Colonic mucosa (tissue), 4 donors: ENCODE data around the gene TRPV3. TPM values are rescaled to one million over a fixed set of nuclear protein-coding genes. Genes with fewer than 3 reads are reported as not detected.

Experiments
- DNase-seq: peaks from one replicate; pipeline ENCODE4 v3.0.0-alpha.2; 2020
- H3K27ac ChIP-seq: fragments of 200-600 bp; one replicate; pipeline ENCODE4 v1.8.0; 2021
- H3K27me3 ChIP-seq: fragments of 200-600 bp; one replicate; pipeline ENCODE4 v1.8.0; 2021
- H3K36me3 ChIP-seq: fragments of 200-600 bp; one replicate; pipeline ENCODE4 v1.8.0; 2021
- H3K4me1 ChIP-seq: fragments of 200-600 bp; one replicate; pipeline ENCODE4 v1.8.0; 2021; ENCODE audit warnings: mild to moderate bottlenecking
- H3K4me3 ChIP-seq: fragments of 200-600 bp; one replicate; pipeline ENCODE4 v1.8.0; 2021
- H3K9ac ChIP-seq, 2 donors: one replicate each; pipeline ENCODE4 v1.7.0; 2013; ENCODE audit warnings: control low read depth in 2 of 2, low read depth in 2 of 2, low read length in 2 of 2
- H3K9me3 ChIP-seq: fragments of 200-600 bp; one replicate; pipeline ENCODE4 v1.8.0; 2021
- intact Hi-C: fragments of 100-400 bp; cut with DNase I; formaldehyde crosslinking; loops from one replicate; pipeline ENCODE4 v1.14.1; 2022
- total RNA-seq, 2 donors: library from RNA; stranded (reverse); fragmentation: NEBNext Ultra II Directional in 1 of 2; extraction: Animal tissue kit (Norgen Biotek cat#: 25700) in 1 of 2; gene quantifications; one replicate each; pipeline ENCODE4 v1.2.1, GENCODE V29; 2021
- TF ChIP-seq, protein P1 (sequence below): fragments of 200-600 bp; IDR thresholded peaks from one replicate; pipeline ENCODE4 v1.8.0; 2022; ENCODE audit warnings: antibody characterized with exemption, mild to moderate bottlenecking
- donor health status: healthy.
- donor health status: DM: no; HTN: no; CAD: no.
- donor health status: DM: no; HTN: no; CAD: no.

The TRPV3 gene
- total RNA-seq, 2 donors from 2014 or later: 2.3 to 7.4 TPM

DNA sequence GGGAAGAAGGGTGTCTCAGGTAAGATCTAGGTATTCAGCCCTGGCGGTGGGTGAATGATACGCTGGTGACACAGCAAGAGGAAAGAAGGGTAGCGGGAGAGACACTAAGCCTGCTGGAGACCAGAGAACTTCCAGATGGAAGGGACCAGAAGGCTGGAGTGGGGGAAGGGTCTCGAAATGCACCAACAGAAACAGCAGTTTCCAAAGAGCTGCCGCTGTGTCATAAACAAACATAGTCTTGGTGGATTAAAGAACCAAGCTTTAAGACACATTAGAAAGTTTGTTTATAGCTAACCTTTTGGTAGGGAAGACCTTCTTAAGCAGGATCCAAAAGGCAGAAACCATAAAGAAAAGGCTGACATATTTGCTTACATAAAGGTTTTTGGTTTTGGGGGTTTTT lies 20.9 kb downstream of the TRPV3 start:
- no peak for DNase-seq
- Histone ChIP-seq H3K9me3 (no peaks in the 10 kb centered on the region), H3K36me3 (no peaks in the 10 kb centered on the region), H3K4me3 (no peak overlapping the region), H3K4me1 (no peaks in the 10 kb centered on the region), H3K27ac (no peak overlapping the region), H3K27me3 (no peaks in the 10 kb centered on the region), H3K9ac (no peak overlapping the region)
- TF ChIP-seq, protein P1, sequence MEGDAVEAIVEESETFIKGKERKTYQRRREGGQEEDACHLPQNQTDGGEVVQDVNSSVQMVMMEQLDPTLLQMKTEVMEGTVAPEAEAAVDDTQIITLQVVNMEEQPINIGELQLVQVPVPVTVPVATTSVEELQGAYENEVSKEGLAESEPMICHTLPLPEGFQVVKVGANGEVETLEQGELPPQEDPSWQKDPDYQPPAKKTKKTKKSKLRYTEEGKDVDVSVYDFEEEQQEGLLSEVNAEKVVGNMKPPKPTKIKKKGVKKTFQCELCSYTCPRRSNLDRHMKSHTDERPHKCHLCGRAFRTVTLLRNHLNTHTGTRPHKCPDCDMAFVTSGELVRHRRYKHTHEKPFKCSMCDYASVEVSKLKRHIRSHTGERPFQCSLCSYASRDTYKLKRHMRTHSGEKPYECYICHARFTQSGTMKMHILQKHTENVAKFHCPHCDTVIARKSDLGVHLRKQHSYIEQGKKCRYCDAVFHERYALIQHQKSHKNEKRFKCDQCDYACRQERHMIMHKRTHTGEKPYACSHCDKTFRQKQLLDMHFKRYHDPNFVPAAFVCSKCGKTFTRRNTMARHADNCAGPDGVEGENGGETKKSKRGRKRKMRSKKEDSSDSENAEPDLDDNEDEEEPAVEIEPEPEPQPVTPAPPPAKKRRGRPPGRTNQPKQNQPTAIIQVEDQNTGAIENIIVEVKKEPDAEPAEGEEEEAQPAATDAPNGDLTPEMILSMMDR: no peak
- intact Hi-C loops: loop anchor here (10.0 kb wide), 1 partner anchor 108 kb away; no protein-coding TSS in a partner anchor

DNA sequence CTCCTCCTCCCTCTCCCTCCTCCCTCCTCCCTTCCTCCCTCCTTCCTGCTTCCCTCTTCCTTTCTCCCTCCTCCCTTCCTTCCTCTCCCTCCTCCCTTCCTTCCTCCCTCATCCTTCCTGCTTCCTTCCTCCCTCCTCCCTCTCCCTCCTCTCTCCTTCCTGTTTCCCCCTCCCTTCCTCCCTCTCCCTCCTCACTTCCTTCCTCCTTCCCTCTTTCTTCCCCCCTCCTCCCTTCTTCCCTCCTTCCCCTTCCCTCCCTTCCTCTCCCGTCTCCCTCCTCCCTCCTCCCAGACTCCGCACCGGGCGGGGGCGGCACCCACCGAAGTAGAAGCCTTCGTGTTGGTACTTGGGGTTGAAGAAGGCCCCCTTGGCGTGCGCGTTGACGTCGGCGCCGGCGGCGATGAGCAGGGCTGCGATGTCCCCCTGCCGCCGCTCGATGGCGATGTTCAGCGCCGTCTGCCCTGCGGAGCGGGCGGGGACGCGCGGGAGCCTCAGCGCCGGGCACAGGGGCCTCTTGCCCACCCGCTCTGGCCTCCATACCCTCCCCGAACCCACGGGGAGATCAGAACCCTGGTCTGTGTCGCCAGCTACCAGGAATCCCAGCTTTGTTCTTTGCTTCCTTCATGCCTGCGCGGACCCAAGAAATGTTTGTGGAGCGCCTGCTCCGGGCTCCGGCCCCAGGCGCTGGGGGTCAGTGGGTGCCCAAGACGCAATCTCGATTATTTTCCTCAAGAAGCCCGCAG lies 22.2 kb downstream of the TRPV3 start:
- intact Hi-C loops: loop anchor here (10.0 kb wide), 1 partner anchor 109 kb away; no protein-coding TSS in a partner anchor
- Histone ChIP-seq H3K9me3 (no peaks in the 10 kb centered on the region), H3K9ac (peak overlapping the region; percentile 46 to 48), H3K4me1 (no peaks in the 10 kb centered on the region), H3K27ac (no peak overlapping the region), H3K36me3 (no peaks in the 10 kb centered on the region), H3K27me3 (no peaks in the 10 kb centered on the region), H3K4me3 (peak overlapping the region; percentile 21)
- peak; percentile 51 for DNase-seq
- TF ChIP-seq, protein P1: peak; percentile 70

DNA sequence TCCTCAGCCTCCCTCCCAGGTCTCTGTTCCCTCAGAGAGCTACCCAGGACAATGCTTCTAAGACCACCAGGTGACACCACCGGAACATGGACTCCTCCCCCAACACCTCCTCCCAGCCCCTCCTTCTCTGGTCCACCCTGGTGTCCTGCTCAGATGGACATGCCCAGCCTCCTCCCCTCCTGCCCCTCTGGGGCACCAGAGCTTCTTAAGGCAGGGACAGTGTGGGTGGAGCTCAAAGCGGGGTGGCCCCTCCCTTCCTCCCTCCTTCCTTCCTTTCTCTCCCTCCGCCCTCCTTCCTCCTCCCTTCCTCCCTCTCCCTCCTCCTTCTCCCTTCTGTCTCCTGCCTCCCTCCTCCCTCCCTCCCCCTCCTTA lies 22.7 kb downstream of the TRPV3 start:
- TF ChIP-seq, protein P1: no peak
- Histone ChIP-seq H3K4me1 (no peaks in the 10 kb centered on the region), H3K9me3 (no peaks in the 10 kb centered on the region), H3K9ac (no peak overlapping the region), H3K27me3 (no peaks in the 10 kb centered on the region), H3K27ac (no peak overlapping the region), H3K36me3 (no peaks in the 10 kb centered on the region), H3K4me3 (no peak overlapping the region)
- intact Hi-C loops: loop anchor here (10.0 kb wide), 1 partner anchor 110 kb away; no protein-coding TSS in a partner anchor
- DNase-seq: peak; percentile 41

DNA sequence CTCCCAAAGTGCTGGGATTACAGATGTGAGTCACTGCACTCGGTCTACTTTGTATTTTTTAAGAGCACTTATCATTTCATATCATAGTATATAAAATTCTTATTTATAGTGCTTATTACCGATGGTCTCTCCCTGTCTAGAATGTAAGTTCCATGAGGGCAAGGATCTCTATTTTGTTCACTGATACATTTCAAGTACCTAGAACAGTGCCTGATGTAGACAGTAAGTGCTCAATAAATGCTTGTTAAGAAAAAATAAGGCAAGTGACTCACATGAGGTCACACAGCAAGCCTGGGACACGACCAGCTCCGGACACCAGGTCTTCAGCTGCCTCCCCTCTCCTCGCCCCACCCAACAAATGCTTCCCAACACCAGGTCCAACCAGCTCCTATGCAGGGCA lies 23.9 kb downstream of the TRPV3 start:
- TF ChIP-seq, protein P1: no peak
- Histone ChIP-seq H3K27ac (no peak overlapping the region), H3K4me1 (no peaks in the 10 kb centered on the region), H3K27me3 (no peaks in the 10 kb centered on the region), H3K9me3 (no peaks in the 10 kb centered on the region), H3K4me3 (no peak overlapping the region), H3K36me3 (no peaks in the 10 kb centered on the region), H3K9ac (no peak overlapping the region)
- intact Hi-C loops: loop anchor here (10.0 kb wide), 1 partner anchor 111 kb away; no protein-coding TSS in a partner anchor
- DNase-seq: no peak

DNA sequence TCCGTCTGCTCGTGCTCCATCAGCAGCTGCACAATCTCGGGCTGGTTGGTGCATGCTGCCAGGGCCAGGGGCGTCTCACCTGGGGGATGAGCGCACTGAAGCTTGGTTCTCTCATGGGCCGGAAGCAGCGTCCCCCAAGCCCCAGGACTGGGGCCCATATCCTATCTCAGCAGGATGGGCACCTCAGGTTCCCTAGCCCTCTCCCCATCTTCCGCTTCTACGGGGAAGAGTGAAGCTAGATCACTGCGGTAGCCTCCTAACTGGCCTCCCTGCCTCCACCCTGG lies 24.8 kb downstream of the TRPV3 start:
- DNase-seq: no peak
- Histone ChIP-seq H3K36me3 (no peaks in the 10 kb centered on the region), H3K27ac (no peak overlapping the region), H3K4me3 (no peak overlapping the region), H3K9ac (no peak overlapping the region), H3K9me3 (no peaks in the 10 kb centered on the region), H3K27me3 (no peaks in the 10 kb centered on the region), H3K4me1 (no peaks in the 10 kb centered on the region)
- TF ChIP-seq, protein P1: no peak
- intact Hi-C loops: loop anchor here (10.0 kb wide), 1 partner anchor 112 kb away; no protein-coding TSS in a partner anchor
